HG02970 (cell line): ENCODE results near the gene TAGLN2.

Source experiments
- ATAC-seq: cut with Tn5 transposase; IDR thresholded peaks from one replicate; pipeline ENCODE4 v1.9.1; 2021; ENCODE audit warnings: mild to moderate bottlenecking, moderate library complexity, moderate number of reproducible peaks; ENCODE audit not compliant: unreplicated experiment, low FRiP score

TAGLN2 gene

DNA sequence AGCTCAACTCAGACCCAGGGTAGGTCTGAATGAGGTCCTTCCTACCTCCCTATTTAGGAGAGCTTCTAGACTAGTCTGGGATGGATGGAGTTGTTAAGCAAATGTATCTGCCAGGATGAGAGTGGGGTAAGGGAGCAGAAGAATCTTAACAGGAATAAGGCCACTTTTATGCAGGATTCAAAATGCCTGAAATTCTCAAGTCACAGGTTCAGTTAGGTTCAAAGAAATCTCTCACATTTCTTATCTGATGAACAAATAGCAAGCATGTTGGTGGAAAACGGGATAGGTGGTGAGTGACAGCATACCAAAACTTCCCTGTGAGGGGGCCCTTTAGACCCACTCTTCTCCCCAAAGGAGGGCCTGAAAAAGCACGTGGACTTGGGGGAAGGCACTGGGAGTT lies 25.7 kb upstream of the TAGLN2 start:
- no peak for ATAC-seq

DNA sequence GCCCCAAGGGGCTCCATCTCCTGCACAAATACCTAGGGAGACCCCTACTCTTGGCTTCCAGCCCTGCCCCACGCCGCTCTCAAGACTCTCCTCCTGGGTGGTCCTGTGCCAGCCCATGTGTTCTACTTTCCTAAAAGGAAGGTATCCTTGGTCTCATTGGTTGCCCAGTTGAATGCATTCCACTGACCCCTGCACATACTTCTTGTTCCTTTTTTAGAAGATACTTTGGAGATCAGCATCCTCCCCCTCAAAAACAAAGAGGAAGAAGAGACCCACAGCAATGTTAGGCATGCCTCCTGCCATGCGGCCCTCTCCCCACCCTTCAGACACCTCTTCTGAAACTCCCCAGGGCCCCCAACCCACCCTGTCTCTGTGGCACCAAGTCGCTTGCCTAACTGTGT lies 24.7 kb upstream of the TAGLN2 start:
- no peak for ATAC-seq

DNA sequence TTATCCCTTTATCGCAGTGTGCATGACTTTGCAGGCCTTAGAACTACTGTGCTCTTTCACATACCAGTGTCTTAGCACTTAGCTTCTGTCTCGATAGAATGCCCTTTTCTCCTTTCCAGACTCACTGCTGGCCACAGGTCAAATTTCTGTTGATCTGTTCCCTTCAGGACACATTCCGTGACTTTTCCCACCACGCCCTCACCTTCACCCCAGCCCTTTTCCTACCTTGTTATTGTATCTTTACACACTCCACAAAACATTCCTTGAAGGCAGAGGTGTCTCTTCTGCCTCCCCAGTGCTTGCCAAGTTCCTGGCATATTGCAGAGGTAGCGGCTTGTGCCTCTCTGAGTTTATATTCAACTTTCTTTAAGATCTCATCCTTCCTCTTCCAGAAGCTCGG lies 23.8 kb upstream of the TAGLN2 start:
- no peak for ATAC-seq

DNA sequence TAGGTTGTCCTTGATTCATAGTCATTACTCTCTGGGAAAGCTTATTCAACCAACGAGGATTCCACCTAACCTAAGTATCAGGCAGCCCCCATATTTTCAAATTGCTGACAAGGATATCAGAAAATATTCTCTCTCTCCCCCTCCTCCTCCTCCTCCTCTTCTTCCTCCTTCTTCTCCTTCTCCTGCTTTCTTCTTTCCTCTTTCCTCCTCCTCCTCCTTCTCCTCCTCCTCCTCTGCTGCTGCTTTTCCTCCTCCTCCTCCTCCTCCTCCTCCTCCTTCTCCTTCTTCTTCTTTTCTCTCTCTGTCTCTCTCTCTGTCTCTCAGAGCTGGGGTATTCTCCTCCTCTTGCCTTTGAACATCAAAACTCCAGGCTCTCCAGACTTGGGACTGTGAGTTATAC lies 22.6 kb upstream of the TAGLN2 start:
- no peak for ATAC-seq

DNA sequence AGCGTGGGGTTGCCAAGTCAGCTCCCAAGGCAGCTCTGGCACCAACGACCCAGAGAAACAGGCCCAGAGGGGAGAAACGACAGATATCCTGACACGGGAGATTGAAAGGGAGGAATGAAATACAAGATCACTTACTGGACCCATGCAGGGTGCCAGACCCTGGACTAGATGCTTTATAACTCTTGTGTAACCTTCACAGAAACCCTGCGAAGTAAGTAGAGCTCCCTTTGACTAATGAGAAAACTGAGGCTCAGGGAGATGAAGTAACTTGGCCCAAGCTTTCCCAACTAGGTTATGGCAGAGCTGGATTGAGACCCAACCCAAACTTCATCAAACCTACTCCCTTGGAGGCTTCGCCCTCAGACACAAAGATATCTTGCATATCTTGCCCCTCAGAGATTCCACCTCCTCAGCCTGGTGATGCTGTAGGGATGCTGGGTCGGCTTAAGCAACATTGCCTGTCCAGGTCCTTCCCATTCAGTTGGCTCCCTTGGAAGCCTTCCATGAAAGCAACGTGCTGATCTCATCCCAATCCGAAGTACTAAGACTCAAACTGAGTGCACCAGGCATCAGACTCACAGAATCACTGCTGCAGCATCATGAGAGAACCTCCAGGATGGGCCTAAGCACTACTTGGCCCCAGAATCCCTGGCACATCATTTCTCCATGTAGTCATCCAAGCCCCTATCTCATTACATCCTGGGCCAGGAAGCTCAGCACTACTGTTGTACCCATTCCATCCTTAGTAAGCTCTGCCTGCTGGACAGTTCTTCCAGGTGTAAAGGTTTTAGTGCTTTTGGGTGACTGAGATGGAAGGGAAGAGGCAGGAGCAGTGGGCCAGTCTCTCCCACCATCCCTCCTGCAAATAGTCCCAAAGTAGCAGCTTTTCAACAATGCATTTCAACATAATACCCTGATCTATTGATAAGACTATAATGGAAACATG lies 21.2 kb upstream of the TAGLN2 start:
- no peak for ATAC-seq

DNA sequence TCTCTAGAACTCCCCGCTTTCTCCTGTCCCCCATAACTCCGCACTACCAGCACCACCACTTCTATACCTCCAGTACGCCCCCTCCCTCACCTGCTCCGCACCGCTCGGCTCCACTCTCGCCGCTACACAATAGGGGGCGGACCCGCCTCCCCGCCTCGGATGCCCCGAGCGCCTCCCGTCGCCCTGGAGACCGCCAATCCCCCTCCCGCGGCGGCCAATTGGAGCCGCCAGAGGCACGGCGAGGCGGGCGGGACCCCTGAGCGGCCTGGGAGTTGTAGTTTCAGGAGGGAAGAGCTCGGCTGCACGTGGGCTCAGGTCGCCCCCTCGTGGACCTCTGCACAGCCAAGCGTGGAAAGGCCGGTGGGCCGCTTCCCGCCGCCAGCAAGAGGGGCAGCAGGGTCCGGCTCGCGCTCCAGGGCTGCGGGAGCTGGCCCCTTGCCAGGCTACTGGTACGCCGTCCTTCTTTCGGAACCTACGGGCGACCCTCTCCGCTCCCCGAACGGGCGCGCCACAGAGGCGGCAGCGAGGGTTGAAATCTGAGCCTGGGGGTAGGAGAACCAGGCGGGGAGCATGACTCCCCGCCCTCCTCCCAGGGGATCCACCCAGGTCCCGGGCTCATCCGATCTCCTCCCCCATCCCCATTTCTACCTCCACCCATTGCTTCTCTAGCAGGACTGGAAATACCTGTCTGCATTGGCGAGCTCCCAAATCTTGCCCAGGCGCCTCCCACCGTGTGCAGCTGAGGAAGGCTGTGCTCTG lies 20.4 kb upstream of the TAGLN2 start, which contains the start of gene IGSF9:
TSS of gene IGSF9 (minus strand) at position 131 of the 759 bp plus-strand sequence. CDS start 2,159 bp downstream, outside the sequence.
- no peak for ATAC-seq

DNA sequence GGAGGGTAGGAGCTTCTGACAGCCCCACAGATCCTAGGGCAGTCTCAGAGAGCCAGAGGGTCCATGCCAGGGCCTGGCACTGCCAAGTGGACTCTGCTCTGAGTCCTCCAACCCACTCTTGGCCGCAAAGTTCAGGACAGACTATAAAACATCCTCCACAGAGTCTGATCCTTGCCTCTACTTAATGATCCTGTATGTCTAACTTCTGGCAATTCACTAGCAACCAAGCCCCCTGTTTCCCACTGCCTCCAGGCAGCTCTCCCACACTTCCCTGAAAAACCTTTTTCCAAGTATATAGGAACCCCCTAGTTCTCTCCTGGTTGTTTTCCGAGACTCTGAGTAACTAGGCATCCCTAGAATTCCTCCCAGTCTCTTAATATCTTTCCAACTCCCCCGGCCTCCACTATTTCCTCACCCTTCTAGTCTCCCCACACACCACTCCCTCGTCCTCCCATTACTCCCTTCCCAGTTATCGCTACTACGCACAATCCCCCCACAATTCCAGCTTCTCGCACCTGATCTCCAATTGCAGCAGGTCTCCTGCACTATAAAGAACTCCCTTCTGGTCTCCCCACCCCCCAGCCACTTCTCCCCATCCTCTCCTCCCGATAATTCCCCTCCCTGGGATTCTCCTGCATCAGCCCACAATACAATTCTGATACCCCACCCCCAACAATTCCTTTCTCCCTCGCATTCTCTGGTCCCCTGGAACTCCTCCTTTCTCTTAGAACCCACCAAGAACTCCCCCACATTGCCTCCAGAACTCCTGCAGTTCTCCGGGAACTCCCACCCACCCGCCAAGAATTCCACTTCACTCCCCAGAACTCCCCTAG lies 19.5 kb upstream of the TAGLN2 start:
- no peak for ATAC-seq

DNA sequence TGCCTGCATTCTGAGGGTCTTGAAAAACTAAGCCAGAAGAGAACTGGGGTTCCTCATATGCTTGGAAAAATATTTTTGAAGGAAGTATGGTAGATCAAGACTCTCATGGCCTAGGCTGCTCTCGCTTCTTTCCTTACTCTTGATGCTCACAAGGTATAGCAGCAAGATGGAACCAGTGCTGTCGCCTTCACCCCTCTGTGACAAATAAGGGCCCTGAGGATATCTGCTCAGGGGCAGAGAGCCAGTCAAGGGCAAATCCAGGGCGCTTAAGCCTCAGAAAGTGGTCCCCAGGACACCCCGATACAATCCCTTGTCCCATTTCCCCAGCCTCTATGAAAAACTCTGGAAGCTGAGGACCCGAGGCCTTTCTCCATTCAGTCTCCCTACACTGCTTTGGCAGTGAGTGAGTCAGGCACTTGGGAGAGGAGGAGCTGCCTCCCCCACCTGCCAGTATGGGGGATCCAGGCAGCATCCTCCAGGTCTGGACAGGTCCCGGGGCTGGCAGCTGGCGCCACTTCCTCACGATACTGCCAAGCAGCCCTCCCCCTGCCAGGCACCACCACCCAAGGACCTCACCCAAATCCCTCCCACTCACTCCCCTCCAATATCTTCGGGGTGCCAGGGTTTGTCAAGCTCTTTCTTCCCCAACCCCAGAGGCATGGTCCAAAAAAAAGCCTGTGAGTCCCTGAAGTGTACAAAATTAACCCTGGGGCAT lies 18.8 kb upstream of the TAGLN2 start:
- no peak for ATAC-seq

DNA sequence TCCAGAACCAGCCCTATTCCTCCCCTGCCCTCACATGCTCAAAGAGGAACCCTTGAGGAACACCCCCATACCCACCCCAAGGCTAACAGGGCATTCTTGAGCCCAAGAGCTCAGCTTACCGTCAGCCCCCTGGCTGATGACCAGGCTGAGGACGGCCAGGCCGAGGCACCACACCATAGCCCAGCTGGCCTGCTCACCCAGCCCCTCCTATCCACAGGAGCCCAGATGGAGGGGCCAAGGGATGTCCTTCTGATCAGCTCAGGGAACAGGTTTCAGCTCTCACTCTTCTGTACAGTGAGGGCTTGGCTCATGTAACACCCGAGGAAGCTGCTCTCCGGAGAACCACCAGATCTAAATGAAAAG lies 18.0 kb upstream of the TAGLN2 start:
- ATAC-seq: no peak

DNA sequence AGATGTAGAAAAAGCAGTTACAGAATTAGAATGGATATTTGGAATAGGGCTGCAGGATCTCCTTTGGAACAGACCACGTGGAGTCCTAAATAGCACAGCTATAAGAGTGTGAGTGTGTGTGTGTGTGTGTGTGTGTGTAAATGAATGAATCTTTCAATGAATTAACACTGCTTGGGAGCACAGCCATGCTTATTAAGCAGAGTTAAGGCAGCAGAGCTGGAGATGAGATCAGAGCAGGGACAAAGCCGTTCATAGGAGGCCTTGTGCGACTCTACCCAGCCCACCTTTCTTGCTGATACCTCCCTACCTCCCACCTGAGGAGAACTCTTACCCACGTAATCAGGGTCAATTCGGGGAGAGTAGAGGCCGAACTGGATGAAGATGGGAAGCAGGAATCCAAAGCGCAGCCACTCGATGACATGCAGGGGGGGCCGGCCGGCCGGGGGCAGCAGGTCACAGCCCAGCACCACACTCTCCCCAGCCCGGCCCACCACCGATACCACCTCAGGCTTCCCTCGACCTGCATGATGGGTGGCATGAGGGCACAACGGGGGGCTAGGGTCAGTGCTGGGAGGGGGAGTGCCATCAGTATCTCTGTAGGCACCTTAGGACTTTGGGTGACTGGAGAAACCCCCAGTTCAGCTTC lies 17.4 kb upstream of the TAGLN2 start:
- ATAC-seq: no peak

DNA sequence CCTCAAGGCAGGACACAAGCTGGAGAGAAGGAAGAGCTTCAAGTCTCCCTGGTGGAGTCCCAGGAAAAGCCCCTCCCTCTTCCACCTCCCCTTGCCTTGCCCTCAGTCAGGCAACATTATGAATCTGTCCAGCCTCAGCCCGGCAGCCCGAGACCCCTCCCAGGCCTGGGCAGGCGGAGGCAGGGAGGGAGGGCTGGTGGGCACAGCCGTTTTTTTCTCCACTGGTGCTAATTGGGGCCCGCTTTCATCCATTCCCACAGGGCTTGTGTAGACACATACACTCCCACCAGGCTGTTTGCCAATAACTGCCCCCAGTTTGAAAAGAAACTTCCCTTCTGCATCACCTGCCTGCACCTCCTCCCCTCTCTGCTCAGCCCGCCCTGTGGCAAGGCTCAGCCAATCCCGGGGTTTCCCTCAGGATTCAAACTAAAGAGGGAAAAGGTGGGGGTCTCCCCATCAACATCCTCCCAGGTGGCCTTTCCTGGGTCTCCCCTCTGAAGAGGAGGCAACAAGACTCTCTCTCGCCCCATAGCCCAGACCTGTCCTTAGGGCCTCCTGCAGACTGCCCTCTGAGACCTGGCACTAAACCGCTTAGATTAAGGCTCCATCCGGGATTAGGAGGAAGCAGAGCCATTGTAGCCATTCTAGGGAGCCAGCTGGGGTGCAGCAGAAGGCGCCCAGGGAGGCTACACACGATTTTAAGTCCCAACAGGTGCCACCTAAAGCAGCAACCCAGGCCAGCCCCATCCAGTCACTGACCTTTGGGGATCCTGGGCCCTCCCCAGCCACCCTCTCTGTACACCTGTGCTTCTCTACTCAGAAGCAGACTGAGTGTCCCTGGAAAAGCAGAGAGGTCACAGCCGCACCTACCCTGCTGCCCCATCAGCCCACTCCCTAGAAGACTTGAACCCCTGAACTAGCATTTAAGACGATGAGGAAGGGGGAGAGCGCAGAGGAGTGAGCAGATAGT lies 16.6 kb upstream of the TAGLN2 start:
- ATAC-seq: no peak

DNA sequence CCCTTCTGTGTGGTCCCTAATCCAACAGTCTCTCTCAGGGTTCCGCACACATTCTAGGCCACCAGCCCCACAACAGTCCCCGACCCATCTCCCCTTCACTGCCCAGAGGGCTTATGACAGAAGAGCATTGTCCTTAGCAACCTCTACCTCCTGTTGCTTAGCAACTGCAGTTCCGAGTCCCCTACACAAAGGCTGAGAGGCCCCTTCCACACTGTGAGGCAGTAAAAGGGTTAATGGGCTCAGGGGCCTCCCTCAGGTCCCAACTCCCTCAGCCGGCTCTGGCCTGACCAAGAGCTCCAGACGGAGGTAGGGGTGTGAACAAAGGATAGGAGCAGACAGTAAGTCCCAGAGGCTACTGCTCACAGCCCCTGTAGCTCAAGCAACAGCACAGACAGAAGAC lies 15.8 kb upstream of the TAGLN2 start:
- no peak for ATAC-seq

DNA sequence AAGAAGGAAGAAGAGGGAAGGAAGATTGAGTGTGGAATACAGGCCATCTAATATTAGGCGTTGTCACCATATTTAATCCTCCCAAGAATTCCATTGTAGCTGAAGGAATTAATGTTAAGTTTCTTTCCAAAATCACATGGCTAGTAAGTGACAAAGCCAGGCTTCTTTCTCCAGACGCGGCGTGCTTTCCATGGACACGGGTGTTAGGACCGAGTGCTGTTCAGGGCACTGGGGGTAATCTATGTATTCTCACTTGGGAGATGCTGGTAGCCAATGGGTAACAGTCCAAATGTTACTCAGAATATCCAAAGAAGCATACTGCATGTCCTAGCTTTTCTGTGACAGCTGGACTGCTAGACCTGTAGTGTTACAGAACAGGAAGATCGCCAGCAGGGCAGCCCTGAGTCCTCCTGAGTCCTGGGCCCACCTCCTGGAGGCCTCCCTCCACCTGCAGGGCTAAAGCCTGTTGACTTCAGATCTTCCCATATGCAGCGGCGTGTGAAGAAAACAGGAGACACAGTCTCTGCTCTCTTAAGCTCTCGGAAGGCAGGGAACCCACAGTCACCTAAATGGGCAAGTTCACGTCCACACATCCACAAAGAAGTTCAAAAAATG lies 14.8 kb upstream of the TAGLN2 start:
- no peak for ATAC-seq

DNA sequence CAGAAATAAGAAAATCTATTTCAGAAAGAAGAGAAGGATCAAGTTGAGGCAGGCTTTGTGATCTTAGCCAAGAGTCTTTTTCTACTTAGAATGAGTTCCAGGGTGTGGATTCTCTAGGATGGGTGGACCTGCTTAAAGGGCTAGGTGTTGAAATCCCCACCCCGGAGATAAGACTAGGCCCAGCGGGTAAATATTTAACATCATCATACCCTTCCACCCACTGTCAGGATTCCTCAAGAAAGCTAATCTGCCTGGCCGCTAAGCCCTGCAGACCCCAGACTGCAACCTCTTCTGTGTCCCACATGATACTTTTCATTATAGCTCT lies 14.3 kb upstream of the TAGLN2 start:
- no peak for ATAC-seq

DNA sequence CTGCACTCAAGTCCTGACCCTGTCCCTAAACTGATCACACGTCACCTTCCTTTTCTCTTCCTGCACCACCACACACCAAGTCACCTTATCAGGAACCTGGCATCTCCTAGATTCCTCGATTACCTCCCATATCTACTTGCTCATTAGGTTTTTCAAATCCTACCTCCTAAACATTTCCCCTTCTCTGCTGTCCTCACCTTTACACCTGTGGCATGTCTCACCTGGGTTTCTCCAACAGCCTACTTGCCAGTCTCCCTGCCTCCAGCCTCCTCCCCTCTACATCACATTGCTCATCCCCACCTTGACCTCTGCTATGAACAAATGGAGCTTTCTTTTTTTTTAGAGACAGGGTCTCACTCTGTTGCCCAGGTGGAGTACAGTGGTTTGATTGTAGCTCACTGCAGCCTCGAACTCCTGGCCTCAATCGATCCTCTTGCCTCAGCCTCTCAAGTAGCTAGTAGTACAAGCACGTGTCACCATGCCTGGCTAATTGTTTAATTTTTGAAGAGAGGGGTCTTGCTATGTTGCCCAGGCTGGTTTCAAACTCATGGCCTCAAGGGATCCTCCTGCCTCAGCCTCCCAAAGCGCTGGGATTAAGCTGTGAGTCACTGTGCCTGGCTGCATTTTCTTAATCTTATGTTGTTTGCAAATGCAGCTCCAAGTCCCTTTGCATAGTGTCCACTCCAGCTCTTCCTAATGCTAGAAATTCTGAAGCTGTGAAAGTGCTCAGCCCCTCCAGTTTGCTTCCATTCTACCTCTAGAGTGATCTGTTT lies 13.8 kb upstream of the TAGLN2 start:
- ATAC-seq: no peak

DNA sequence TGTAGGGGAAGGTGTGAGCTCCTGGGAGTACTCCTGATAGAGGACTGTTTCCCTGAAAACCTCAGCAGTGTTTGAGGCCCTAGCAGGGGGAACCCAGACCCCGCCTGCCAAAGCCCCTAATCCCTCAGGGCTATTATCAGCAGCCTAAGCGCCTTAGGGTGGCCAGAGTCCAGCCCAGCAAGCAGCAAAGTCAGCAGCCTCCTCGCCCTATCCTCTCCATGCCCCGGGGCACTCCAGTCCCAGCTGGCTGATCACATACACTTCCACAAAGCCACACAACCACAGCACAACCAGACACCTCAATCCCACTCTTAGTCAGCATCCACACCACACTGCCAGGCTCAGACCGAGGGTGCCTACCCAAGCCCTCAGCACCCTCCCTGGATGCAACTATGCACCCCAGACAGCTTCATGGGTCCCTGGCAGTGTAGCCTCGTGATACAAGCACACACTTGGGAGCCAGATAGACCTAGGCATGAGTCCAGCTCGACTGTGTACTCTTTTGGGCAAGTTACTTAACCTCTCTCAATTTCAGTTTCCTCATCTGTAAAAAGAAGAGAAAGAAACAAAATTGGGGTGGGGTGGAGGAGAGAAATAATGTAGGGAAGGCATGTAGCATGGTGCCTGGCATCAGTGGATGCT lies 13.0 kb upstream of the TAGLN2 start:
- ATAC-seq: no peak
